Measurements from ENCODE around the gene RGL4. TPM values are rescaled to one million over a fixed set of nuclear protein-coding genes. Genes with fewer than 3 reads are reported as not detected.
"Not testable (repeated sequence)": the region's sequence is repeated elsewhere in the genome, so short reads cannot be mapped to it uniquely, and the experiment has no call there.

Gene RGL4
- total RNA-seq, 1 experiment from 2014 or later = 103 TPM

DNA sequence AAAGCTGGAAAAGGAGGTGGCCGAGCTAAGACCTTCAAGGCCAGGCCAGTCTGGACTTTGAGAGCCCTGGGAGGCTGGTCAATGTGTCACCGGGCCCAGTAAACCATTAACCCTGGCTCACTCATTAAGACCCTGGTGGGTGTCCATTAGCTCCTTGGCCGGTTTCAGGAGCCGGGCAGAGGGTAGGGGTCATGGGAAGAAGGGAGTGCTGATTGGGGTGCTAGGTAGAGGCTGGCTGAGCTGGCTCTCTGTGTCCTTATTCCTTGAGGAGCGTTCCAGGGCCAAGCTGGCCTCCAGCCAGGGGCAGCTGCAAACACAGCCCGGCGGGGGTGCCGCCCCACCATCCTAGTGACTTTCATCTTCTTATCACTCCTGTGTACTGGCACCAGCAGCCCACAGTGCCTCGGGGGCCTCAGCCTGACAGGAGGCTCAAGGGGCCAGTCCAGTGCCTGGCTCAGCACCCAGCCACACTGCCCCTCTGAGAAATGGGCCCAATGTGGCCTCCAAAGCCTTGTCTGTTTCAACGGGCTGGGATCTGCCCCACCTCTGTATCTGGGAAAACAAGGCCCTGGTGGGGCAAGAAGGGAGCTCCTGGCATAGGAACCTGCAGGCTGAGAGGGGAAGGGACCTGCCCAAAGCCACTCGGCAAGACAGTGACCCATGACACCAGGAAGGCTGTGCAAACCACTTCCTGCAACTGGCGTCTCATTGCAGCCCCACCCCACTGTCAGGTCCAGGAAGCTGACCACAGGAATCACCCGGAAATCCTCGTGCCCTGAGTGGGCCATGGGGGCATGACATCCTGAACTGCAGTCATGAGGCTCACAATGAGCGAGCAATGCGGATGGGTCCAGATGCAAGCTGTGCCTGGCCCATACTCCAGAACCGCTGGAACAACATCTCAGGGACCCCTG lies 15.1 kb upstream of the RGL4 start:
- no peak overlapping the region for H3K9ac ChIP-seq (ENCODE audit: low read length)

DNA sequence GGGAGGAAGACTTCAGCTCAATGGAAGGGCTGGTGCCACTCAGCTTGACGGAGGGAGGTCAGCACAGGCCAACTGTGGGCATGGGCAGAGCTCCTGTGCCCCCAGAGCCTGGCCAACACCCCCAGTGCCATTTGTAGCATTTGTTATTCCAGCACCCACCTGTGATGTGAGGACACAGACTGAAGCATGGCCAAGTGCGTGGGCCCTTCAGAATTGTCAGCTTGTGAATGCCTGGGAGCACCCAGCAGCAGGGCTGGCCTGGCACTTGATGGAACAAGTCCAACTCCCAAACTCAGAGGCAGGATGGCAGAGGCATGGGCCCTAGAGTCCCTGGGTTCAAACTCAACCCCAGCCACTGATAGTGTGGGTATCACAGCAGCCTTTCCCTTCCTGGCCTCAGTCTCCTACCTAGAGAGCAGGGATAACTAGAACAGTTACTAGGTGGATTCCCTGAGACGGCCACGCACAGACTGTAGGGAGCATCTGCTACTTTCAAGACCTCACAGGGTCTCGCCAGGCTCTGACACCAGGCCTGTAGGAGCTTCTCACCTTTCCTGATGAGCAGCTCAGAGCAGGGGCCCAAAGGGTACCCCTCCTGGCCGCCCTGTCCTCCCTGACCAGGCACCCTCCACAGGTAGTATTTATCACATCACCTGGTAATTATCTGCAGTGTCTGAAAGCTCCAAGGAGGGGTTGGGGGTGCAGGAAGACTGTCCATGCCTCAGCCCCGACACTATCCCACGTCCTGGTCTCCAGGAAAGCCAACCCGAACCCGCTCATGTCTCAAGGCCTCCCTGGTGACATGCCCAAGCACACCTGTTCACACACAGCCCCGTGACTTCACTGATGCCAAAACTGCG lies 13.7 kb upstream of the RGL4 start:
- not testable (repeated sequence) for H3K9me3 ChIP-seq (ENCODE audit: low read length); H3K27ac ChIP-seq (ENCODE audit: low read length); DNase-seq; H3K79me2 ChIP-seq (ENCODE audit: low read length); H3K9ac ChIP-seq (ENCODE audit: low read length); H3K4me2 ChIP-seq (ENCODE audit: low read depth, low read length, poor library complexity, severe bottlenecking); H3K4me1 ChIP-seq (ENCODE audit: low read length); H4K20me1 ChIP-seq (ENCODE audit: insufficient read depth, low read depth, low read length); H2AFZ ChIP-seq (ENCODE audit: low read length); H3K4me3 ChIP-seq (ENCODE audit: low read length); H3K27me3 ChIP-seq (ENCODE audit: low read length); H3K9me2 ChIP-seq (replicated peaks; ENCODE audit: insufficient read depth, low read length)
- H3K36me3 ChIP-seq (ENCODE audit: insufficient read depth, low read length) = 0 out of 2 replicates have a peak, but pooled peaks cover 11% of the 10 kb centered on the region

More for the DNA sequence above, 15.1 kb upstream of the RGL4 start:
- H3K36me3 ChIP-seq (ENCODE audit: insufficient read depth, low read length) = 0 out of 2 replicates have a peak, but pooled peaks cover 3% of the 10 kb centered on the region
- no peak for DNase-seq
- no peak overlapping the region for H3K4me2 ChIP-seq (ENCODE audit: low read depth, low read length, poor library complexity, severe bottlenecking)
- no peaks in the 10 kb centered on the region for H3K79me2 ChIP-seq (ENCODE audit: low read length)
- H3K9me3 ChIP-seq (ENCODE audit: low read length) = no peaks in the 10 kb centered on the region
- H3K9me2 ChIP-seq (replicated peaks; ENCODE audit: insufficient read depth, low read length) = no peaks in the 10 kb centered on the region
- H3K27me3 ChIP-seq (ENCODE audit: low read length) = no peaks in the 10 kb centered on the region
- no peak overlapping the region for H3K4me3 ChIP-seq (ENCODE audit: low read length)
- H4K20me1 ChIP-seq (ENCODE audit: insufficient read depth, low read depth, low read length) = no peaks in the 10 kb centered on the region
- H3K4me1 ChIP-seq (ENCODE audit: low read length) = 0 out of 2 replicates have a peak, but pooled peaks cover 3% of the 10 kb centered on the region
- H3K27ac ChIP-seq (ENCODE audit: low read length) = no peak overlapping the region
- H2AFZ ChIP-seq (ENCODE audit: low read length) = no peak overlapping the region

DNA sequence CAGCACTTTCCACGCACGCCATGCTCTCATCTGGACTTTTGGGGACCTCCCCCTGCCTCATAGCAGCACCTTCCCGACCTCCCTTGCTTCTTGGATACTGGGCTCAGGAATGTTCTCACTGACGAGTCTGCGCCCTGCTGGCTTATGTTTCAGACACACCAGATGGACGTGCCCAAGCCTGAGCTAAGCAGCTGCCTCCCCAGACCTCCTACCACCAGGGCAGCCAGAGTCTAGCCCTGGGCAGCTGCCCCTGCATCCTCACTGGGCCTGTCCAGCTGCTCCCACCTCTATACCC lies 13.2 kb upstream of the RGL4 start:
- Histone ChIP-seq H3K79me2 (ENCODE audit: low read length) (no peaks in the 10 kb centered on the region), H3K9ac (ENCODE audit: low read length) (no peak overlapping the region), H3K9me3 (ENCODE audit: low read length) (no peaks in the 10 kb centered on the region), H2AFZ (ENCODE audit: low read length) (no peak overlapping the region), H3K4me1 (ENCODE audit: low read length) (0 out of 2 replicates have a peak, but pooled peaks cover 3% of the 10 kb centered on the region), H4K20me1 (ENCODE audit: insufficient read depth, low read depth, low read length) (no peaks in the 10 kb centered on the region), H3K27ac (ENCODE audit: low read length) (no peak overlapping the region), H3K4me2 (ENCODE audit: low read depth, low read length, poor library complexity, severe bottlenecking) (no peak overlapping the region), H3K36me3 (ENCODE audit: insufficient read depth, low read length) (0 out of 2 replicates have a peak, but pooled peaks cover 14% of the 10 kb centered on the region), H3K27me3 (ENCODE audit: low read length) (no peaks in the 10 kb centered on the region), H3K4me3 (ENCODE audit: low read length) (no peak overlapping the region), H3K9me2 (replicated peaks; ENCODE audit: insufficient read depth, low read length) (no peaks in the 10 kb centered on the region)
- DNase-seq = no peak

DNA sequence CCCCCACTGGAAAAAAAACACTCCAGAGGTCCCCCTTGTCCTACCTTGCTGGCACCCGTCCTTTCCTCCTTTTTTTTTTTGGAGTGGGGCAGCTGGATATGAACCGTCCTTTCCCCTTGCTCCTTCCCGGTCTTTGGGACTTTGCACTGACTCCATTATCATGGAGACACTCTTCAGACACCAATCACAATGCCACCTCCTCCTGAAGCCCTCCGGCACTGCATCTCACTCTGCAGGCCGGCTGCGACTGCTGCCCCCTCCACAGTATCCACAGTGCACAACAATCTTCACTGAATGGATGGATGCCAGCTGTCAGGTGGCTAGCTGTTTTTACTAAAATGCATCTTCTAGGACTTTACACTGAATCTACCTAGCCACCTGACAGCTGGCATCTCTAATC lies 12.7 kb upstream of the RGL4 start:
- no peaks in the 10 kb centered on the region for H3K79me2 ChIP-seq (ENCODE audit: low read length)
- H3K27me3 ChIP-seq (ENCODE audit: low read length) = no peaks in the 10 kb centered on the region
- H2AFZ ChIP-seq (ENCODE audit: low read length) = no peak overlapping the region
- no peaks in the 10 kb centered on the region for H3K9me2 ChIP-seq (replicated peaks; ENCODE audit: insufficient read depth, low read length)
- H3K9me3 ChIP-seq (ENCODE audit: low read length) = no peaks in the 10 kb centered on the region
- H3K4me2 ChIP-seq (ENCODE audit: low read depth, low read length, poor library complexity, severe bottlenecking) = no peak overlapping the region
- no peak for DNase-seq
- H3K36me3 ChIP-seq (ENCODE audit: insufficient read depth, low read length) = 0 out of 2 replicates have a peak, but pooled peaks cover 14% of the 10 kb centered on the region
- no peak overlapping the region for H3K9ac ChIP-seq (ENCODE audit: low read length)
- 0 out of 2 replicates have a peak, but pooled peaks cover 3% of the 10 kb centered on the region for H3K4me1 ChIP-seq (ENCODE audit: low read length)
- no peak overlapping the region for H3K4me3 ChIP-seq (ENCODE audit: low read length)
- no peaks in the 10 kb centered on the region for H4K20me1 ChIP-seq (ENCODE audit: insufficient read depth, low read depth, low read length)
- no peak overlapping the region for H3K27ac ChIP-seq (ENCODE audit: low read length)

DNA sequence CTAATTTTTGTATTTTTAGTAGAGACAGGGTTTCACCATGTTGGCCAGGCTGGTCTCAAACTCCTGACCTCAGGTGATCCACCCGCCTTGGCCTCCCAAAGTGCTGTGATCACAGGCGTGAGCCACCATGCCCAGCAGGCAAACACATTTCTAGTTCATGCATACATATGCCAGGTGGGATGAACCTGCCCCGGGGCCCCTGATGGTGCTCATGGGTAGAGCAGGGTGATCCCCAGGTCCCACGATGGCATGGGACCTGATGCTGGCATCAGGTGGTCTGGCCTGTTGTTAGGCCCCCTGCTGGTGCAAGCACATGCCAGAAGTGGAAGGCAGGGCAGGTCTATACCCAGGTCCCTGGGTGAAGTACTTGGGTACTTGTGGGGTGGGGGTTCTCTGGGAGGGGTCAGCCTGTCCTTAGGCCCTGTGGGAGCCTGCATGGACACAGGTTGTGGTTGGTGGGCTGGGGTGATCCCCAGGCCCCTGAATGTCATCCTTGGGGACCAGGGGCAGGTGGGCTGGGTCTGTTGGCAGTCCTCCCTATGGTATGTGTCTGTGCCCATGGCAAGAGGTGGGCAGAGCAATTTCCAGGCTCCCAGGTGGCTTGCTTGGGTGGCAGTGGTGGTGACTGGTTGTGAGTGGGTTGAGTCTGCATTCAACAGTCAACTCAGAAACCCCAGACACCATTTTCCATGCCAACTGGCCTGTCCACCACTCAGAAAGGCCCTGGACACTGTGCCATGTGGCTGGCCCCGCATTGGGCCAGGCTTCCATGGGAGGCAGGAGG lies 9.6 kb upstream of the RGL4 start:
- Histone ChIP-seq H4K20me1 (ENCODE audit: insufficient read depth, low read depth, low read length) (no peaks in the 10 kb centered on the region), H3K9ac (ENCODE audit: low read length) (no peak overlapping the region), H3K4me2 (ENCODE audit: low read depth, low read length, poor library complexity, severe bottlenecking) (no peak overlapping the region), H3K9me2 (replicated peaks; ENCODE audit: insufficient read depth, low read length) (no peaks in the 10 kb centered on the region), H3K9me3 (ENCODE audit: low read length) (no peaks in the 10 kb centered on the region), H3K27me3 (ENCODE audit: low read length) (no peaks in the 10 kb centered on the region), H3K4me1 (ENCODE audit: low read length) (0 out of 2 replicates have a peak, but pooled peaks cover 3% of the 10 kb centered on the region), H3K27ac (ENCODE audit: low read length) (no peak overlapping the region), H3K79me2 (ENCODE audit: low read length) (no peaks in the 10 kb centered on the region), H3K4me3 (ENCODE audit: low read length) (no peak overlapping the region), H2AFZ (ENCODE audit: low read length) (no peak overlapping the region), H3K36me3 (ENCODE audit: insufficient read depth, low read length) (0 out of 2 replicates have a peak, but pooled peaks cover 14% of the 10 kb centered on the region)
- DNase-seq = no peak

DNA sequence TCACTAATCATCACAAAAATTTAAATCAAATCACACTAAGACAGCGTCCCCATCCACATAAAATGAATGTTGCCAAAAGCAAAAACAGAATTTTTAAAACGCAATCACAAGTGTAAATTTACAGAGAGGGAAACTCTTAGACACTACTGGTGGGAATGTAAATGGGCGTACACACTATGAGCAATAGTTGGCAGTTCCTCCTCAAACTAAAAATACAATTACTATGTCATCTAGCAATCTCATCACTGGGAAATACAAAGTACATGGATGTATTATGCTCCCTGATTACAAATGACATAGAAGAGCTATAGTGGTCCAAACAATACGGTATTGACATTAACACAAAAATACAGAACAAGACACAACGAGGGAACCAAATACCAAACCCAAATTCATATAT lies 8.7 kb upstream of the RGL4 start:
- no peaks in the 10 kb centered on the region for H3K9me2 ChIP-seq (replicated peaks; ENCODE audit: insufficient read depth, low read length)
- H3K4me1 ChIP-seq (ENCODE audit: low read length) = 0 out of 2 replicates have a peak, but pooled peaks cover 3% of the 10 kb centered on the region
- no peak overlapping the region for H2AFZ ChIP-seq (ENCODE audit: low read length)
- H3K27me3 ChIP-seq (ENCODE audit: low read length) = no peaks in the 10 kb centered on the region
- H4K20me1 ChIP-seq (ENCODE audit: insufficient read depth, low read depth, low read length) = no peaks in the 10 kb centered on the region
- H3K27ac ChIP-seq (ENCODE audit: low read length) = no peak overlapping the region
- H3K79me2 ChIP-seq (ENCODE audit: low read length) = no peaks in the 10 kb centered on the region
- no peaks in the 10 kb centered on the region for H3K9me3 ChIP-seq (ENCODE audit: low read length)
- H3K4me2 ChIP-seq (ENCODE audit: low read depth, low read length, poor library complexity, severe bottlenecking) = no peak overlapping the region
- H3K36me3 ChIP-seq (ENCODE audit: insufficient read depth, low read length) = 0 out of 2 replicates have a peak, but pooled peaks cover 14% of the 10 kb centered on the region
- no peak overlapping the region for H3K4me3 ChIP-seq (ENCODE audit: low read length)
- no peak overlapping the region for H3K9ac ChIP-seq (ENCODE audit: low read length)
- DNase-seq = no peak

DNA sequence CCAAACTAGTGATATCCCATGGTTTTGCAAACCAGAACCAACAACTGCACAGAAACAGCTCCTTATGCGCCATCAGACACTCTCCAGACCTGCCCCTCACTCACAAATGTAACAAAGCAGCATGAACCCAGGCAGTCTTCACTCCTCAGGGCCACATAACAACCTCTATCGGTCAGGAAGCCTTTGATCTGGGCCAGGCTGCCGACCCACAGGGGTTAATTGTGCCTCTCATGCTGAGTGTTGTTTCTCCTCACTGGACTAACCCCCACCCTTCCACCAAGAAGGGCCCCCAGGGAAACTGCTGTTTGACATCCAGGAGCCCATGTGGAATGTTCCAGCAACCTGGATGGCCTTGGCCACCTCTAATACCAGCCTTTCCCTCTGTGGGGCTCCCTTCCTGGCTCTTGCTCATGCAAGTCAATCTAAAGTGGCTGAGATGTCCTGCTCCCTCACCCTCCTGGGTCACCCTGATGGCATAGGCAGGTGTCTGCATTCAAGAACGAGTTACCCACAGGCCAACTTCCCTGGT lies 7.9 kb upstream of the RGL4 start:
- Histone ChIP-seq H3K4me3 (ENCODE audit: low read length) (no peak overlapping the region), H3K4me1 (ENCODE audit: low read length) (0 out of 2 replicates have a peak, but pooled peaks cover 3% of the 10 kb centered on the region)

More for the DNA sequence above, 7.9 kb upstream of the RGL4 start:
- DNase-seq = no peak
- Histone ChIP-seq H3K9me3 (ENCODE audit: low read length) (no peaks in the 10 kb centered on the region), H3K9me2 (replicated peaks; ENCODE audit: insufficient read depth, low read length) (no peaks in the 10 kb centered on the region), H3K27me3 (ENCODE audit: low read length) (no peaks in the 10 kb centered on the region), H2AFZ (ENCODE audit: low read length) (no peak overlapping the region), H4K20me1 (ENCODE audit: insufficient read depth, low read depth, low read length) (no peaks in the 10 kb centered on the region), H3K36me3 (ENCODE audit: insufficient read depth, low read length) (0 out of 2 replicates have a peak, but pooled peaks cover 14% of the 10 kb centered on the region), H3K79me2 (ENCODE audit: low read length) (no peaks in the 10 kb centered on the region), H3K27ac (ENCODE audit: low read length) (no peak overlapping the region), H3K9ac (ENCODE audit: low read length) (no peak overlapping the region), H3K4me2 (ENCODE audit: low read depth, low read length, poor library complexity, severe bottlenecking) (no peak overlapping the region)

All from Karpas-422 (cell line).